ACHN (cell line): ENCODE measurements around the gene RELN.
"Not testable (repeated sequence)": the region's sequence is repeated elsewhere in the genome, so short reads cannot be mapped to it uniquely, and the experiment has no call there.

Experiments
- DNase-seq: peaks from one replicate; pipeline ENCODE4 v3.0.0-alpha.2; 2015
- in situ Hi-C: cut with HindIII; loops from 2 replicates; pipeline ENCODE4 v1.10.0; 2017; ENCODE audit warnings: low sequenced_read_pairs, low pct_ligation_motif_present, low pct_unique_long_range_greater_than_20kb

RELN gene

GRCh38 chr7:103811997-103812396 lies 177.5 kb downstream of the RELN start:
- DNase-seq, result peak; percentile 34
- in situ Hi-C loops, result no loop called here

GRCh38 chr7:103811290-103811689 lies 178.2 kb downstream of the RELN start:
- no peak for DNase-seq
- in situ Hi-C loops, result no loop called here

DNA sequence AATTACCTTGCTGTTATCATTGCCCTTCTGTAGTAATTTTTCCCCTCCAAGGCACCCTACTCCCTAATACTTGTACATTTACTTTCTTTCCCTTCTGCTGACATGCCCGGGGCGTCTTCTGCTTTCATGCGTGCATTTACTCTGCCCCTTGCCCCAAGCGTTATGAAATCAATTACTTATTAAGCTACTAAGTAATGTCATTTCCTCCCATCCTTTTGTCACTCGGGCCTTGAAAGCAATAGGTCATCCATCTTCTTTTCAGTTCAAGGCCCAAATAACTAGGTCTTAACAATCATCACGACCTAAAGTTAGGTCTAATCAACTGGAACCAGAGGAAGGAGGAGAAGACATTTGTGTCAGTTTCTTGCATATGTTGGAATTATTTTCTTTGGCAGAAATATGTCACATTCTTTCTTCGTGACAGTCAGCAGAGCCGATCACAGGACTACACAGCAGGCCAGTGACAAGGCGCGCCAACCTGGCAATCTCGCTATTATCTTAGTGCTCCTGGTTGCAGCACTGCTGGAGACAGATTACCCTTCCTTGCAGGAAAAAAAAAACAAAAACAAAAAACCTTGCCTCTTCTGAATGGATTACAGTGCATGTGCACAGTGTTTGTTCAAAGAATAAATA lies 179.2 kb downstream of the RELN start:
- peak; percentile 66 for DNase-seq
- in situ Hi-C loops, result no loop called here

DNA sequence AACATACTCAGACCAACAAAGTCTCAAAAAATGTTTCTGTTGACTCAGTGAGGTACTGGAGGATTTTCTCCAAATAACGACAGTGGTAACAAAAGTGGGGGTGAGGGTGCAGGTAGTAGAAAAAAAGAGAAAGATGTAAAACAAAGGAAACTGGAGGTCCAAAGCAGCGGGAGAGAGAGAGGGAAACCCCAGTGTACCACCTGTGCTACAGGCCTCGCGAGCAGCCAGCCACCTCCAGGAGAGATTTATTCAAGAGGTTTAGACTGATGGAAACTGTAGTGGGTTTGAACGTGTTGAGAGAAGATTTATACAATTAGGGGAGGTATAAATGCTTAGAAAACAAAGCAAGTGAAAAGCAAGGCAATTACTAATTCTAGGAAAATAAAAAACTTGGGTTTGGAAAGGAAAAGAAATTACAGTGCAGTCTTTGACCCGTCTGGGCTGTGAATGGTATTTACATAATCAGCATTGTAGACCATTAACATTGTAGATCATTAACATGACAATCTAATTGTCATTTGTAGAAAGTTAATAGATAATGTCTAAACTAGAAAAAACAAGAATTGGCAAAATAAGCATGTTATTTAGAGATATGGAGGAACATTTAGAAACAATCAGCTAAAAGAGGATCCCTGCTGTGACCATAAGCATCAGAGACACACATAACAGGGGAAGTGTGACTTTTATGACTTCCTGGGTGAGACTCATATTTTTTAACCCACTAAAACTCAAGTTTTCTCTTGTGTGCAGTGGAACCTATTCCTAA lies 180.0 kb downstream of the RELN start:
- DNase-seq, result peak; percentile 12
- in situ Hi-C loops, result no loop called here

- DNase-seq, result no peak
- in situ Hi-C loops, result no loop called here
Observed at GRCh38 chr7:103805346-103805745, 184.1 kb downstream of the RELN start.

GRCh38 chr7:103803631-103804030 lies 185.8 kb downstream of the RELN start:
- in situ Hi-C loops, result no loop called here
- no peak for DNase-seq

DNA sequence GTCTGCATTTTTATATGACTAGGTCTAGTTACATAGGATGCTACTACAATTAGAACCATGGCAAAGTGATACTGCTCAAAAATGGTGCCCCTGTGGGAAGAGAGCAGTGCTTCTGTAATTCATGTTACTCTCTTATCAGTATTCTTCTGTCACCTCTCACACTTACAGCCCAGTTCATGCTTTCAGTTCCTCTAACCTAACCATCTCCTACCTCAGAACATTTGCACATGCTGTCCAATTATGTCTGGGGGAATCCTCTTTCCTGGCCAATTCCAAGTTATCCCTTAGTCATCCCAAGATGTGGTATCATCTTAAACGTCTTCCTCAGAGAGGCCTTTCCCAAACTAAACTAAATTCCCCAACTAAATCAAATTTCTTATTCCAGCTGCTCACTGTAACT lies 190.2 kb downstream of the RELN start:
- DNase-seq, result no peak
- in situ Hi-C loops, result no loop called here

DNA sequence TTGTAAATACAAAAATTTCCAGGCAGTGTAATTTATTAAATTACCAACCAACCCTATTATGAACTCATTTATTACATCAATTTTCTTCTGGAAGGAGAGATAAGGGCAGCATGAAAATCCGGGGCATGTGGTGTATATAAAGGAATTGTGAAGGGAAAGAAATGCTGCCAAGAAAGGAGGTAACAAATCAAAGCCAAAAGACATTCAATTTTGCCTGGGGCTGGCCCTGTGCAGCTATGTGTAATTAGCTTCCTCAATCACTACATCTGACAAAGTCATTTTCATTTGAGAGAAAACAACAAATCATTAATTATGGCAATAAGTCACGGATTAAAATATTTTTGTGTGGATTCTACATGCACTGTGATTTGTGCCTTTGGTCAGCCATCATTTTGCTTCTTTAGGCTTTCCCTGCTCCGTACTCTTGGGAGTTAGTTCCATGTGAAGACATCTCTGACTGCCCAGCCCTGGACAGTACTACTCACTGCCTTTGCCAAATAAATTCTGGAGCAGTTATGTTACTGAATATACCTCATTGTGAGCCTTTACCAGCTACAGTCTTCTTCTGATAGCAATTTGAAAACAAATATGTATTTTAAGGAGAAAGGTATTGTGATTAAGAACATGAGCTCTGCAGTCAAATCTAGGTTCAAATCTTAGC lies 191.7 kb downstream of the RELN start:
- DNase-seq, result no peak
- in situ Hi-C loops, result no loop called here

GRCh38 chr7:103796327-103796962 lies 193.0 kb downstream of the RELN start:
- in situ Hi-C loops, result no loop called here

DNA sequence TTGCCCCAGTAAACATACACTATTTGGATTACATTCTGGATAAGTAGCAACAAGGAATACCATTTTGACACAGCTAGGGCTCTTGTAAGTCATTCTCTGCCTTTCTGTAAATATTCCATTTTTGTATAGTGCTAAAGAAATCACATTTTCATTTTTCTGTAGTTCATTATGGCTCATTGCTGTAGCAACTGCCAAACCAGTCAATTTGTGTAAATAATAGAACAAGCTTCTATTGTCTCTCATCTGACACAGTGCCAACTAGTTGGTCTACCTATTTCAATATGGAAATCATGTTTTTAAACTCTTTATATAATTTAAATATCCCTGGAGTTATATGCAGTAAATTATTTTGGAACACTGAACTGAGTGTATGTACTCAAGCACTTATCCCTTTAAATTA lies 193.7 kb downstream of the RELN start:
- in situ Hi-C loops, result no loop called here
- no peak for DNase-seq

More at GRCh38 chr7:103796327-103796962, 193.0 kb downstream of the RELN start:
- no peak for DNase-seq

DNA sequence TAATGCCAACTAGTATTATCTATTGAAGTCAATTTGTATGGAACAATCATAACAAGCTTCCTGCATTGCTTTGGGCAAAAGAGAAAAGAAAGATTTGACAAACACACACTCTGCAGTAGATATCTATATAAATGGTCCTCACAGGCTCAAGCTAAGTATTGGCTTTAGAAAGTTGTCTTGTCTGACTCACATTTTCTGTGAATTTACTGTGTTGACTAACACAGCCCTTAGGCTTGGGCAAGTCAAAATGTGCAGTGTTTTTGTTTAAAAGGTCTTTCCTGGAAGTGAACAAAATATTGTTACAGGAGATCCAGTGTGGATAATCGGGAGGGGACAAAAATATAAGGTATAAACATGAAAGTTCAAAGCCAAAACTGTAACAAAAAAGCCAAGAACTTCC lies 194.4 kb downstream of the RELN start:
- in situ Hi-C loops, result no loop called here
- no peak for DNase-seq

DNA sequence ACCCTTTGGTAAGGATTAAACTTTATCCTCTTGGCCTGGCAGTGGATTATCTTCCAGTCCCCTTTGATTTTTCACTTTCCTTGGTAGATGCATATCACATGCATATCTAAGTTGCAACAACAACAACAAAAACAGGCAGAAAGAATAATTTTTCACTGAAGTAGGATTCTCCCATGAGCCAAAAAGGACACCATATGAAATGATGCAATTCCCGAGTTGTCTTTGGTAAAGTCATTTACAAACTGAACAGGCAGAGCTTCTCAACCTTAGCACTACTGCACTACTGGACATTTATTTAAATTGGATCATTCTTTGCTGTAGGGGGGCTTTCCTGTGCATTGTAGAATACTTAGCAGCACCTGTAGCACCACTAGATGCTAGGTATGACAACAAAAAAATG lies 195.0 kb downstream of the RELN start:
- no peak for DNase-seq
- in situ Hi-C loops, result no loop called here

GRCh38 chr7:103793614-103794013 lies 195.8 kb downstream of the RELN start:
- DNase-seq, result no peak
- in situ Hi-C loops, result no loop called here

DNA sequence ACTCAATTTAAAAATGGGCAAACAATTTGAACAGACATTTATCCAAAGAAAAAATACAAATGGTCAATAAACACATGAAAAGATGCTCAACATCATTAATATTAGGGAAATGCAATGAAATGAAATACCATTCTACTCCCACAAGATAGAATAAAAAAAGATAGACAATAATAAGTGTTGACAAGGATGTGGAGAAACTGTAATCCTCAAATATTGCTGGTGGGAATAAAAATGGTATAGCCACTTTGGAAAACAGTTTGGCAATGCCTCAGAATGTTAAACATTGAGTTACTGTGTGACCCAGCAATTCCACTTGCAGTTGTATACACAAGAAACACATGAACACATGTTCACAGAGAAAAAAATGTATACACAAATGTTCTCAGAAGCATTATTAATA lies 197.6 kb downstream of the RELN start:
- in situ Hi-C loops, result no loop called here
- no peak for DNase-seq

DNA sequence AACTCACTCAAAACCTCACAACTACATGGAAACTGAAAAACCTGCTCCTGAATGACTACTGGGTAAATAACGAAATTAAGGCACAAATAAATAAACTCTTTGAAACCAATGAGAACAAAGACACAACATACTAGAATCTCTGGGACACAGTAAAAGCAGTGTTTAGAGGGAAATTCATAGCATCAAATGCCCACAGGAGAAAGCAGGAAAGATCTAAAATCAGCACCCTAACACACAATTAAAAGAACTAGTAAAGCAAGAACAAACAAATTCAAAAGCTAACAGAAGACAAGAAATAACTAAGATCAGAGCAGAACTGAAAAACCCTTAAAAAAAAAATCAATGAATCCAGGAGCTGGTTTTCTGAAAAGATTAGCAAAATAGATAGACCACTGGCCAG lies 202.4 kb downstream of the RELN start:
- DNase-seq, in situ Hi-C loops: not testable (repeated sequence)

DNA sequence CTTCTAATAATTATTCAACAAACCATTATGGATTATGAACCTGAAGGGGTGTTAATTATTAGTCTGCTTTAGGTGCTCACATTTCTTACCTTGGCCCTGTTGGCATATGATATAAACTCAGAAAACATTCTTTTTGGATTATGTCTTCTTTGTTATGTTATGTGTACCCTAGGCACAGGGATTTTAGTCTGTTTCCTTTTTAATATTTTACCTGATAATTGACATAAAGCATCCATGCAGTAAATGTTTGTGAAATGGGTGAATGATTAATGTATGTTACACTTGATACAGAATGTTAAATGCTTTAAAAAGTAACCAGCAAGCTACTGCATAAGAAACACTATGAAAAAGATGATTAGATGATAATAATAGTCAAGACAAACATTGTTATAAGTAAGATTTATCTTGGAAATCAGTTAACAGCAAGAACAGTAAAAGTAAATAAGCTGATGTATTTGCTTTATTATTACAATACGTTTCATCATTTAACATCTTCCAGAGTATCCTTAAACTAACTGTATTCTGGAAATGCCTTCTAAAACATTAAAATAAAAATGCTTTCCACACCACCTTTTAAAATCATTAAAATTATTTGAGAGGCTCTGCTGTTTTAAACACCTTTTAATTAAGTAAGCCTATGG lies 204.7 kb downstream of the RELN start:
- DNase-seq, result no peak
- in situ Hi-C loops, result no loop called here

DNA sequence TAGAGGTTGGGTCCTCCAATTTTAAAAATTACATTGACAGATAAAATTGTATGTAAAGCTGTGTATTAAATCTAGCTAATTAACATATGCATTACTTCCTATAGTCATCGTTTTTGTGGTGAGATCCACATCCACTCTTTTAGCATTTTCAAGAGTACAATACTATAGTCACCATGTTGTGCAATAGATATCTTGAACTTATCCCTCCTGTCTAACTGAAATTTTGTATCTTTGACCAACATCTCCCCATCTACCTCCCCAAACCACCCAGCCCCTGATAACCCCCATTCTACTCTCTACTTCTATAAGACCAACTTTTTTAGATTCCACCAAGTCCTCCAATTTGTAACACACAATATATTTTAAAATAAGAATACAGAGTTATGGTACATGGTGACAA lies 208.0 kb downstream of the RELN start:
- DNase-seq, result no peak
- in situ Hi-C loops, result no loop called here

DNA sequence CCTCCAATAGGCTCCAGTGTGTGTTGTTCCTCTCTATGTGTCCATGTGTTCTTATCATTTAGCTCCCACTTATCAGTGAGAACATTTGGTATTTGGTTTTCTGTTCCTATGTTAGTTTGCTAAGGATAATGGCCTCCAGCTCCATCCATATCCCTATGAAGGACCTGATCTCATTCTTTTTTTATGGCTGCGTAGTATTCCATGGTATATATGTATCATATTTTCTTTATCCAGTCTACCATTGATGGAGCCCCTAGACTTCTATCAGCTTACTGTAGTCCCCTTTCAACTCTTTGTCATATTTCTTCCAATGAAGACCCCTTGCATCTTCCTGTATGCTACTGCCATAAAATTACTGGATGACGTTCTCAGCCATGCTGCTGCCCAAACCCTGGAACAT lies 208.9 kb downstream of the RELN start:
- DNase-seq, in situ Hi-C loops: not testable (repeated sequence)

GRCh38 chr7:103777440-103777839 lies 212.0 kb downstream of the RELN start:
- DNase-seq, result no peak
- in situ Hi-C loops, result no loop called here
